RWPE1 (cell line): ENCODE measurements around the gene SMARCA4.

ENCODE experiments used
- CTCF ChIA-PET: fragments of 350-600 bp; sonication (Branson Sonifier 250); formaldehyde crosslinking; extraction: SDS; loops from one replicate; lab custom pipeline; 2021; lab: Yijun Ruan, JAX
- POLR2A ChIA-PET: fragments of 400-600 bp; formaldehyde crosslinking; extraction: SDS; loops from one replicate; lab custom pipeline; 2020; ENCODE audit warnings: antibody characterized with exemption; ENCODE audit not compliant: low non-redundant PET; lab: Yijun Ruan, JAX
- DNase-seq: peaks from one replicate; pipeline ENCODE4 v3.0.0; 2012; ENCODE audit warnings: low spot score
- H3K27ac ChIP-seq: fragments of 450-650 bp; 2 replicates; pipeline ENCODE4 v1.5.1; 2017
- TF ChIP-seq, protein P1 (sequence below): fragments of 450-650 bp; conservative IDR thresholded peaks from 2 replicates; pipeline ENCODE4 v1.5.1; 2017; ENCODE audit warnings: low read depth, mild to moderate bottlenecking

SMARCA4 gene

DNA sequence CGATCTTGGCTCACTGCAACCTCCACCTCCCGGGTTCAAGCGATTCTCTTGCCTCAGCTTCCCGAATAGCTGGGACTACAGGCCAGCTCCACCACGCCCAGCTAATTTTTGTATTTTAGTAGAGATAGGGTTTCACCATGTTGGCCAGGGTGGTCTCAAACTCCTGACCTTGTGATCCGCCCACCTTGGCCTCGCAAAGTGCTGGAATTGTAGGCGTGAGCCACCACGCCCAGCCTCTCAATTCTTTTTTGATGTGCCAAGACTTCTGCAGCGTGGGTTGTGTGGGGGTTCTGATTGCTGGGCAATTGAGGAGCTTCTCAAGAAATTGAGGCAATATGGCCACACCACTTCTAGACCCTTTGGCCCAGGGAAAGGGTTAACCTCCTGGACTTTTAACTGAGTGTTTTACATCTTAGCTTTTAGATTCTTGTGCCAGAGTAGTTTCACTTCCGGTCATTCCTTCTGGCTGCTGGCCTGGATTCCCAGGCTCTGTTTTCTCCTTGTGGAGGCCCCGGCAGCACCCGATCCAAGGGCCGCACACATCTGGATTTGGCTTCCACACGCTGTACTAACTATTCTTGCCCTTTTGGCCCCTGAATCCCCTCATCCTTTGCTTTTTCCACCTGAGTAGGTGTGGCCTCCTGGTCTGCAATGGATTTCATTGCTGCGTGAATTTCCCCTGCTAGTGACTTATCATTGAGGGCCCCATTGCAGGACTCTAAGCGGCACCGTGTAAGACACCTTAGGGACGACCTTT is 14.7 kb downstream of the SMARCA4 start:
- CTCF ChIA-PET, result interaction anchor here (0.7 to 0.8 kb wide), 2 partner anchors 63 to 70 kb away, joined by 3 to 4 read pairs; no protein-coding TSS in a partner anchor
- POLR2A ChIA-PET, result no interaction called here
- H3K27ac ChIP-seq, result peak overlapping the region; percentile 53
- no peak for DNase-seq
- TF ChIP-seq, protein P1, sequence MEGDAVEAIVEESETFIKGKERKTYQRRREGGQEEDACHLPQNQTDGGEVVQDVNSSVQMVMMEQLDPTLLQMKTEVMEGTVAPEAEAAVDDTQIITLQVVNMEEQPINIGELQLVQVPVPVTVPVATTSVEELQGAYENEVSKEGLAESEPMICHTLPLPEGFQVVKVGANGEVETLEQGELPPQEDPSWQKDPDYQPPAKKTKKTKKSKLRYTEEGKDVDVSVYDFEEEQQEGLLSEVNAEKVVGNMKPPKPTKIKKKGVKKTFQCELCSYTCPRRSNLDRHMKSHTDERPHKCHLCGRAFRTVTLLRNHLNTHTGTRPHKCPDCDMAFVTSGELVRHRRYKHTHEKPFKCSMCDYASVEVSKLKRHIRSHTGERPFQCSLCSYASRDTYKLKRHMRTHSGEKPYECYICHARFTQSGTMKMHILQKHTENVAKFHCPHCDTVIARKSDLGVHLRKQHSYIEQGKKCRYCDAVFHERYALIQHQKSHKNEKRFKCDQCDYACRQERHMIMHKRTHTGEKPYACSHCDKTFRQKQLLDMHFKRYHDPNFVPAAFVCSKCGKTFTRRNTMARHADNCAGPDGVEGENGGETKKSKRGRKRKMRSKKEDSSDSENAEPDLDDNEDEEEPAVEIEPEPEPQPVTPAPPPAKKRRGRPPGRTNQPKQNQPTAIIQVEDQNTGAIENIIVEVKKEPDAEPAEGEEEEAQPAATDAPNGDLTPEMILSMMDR, result no peak

DNA sequence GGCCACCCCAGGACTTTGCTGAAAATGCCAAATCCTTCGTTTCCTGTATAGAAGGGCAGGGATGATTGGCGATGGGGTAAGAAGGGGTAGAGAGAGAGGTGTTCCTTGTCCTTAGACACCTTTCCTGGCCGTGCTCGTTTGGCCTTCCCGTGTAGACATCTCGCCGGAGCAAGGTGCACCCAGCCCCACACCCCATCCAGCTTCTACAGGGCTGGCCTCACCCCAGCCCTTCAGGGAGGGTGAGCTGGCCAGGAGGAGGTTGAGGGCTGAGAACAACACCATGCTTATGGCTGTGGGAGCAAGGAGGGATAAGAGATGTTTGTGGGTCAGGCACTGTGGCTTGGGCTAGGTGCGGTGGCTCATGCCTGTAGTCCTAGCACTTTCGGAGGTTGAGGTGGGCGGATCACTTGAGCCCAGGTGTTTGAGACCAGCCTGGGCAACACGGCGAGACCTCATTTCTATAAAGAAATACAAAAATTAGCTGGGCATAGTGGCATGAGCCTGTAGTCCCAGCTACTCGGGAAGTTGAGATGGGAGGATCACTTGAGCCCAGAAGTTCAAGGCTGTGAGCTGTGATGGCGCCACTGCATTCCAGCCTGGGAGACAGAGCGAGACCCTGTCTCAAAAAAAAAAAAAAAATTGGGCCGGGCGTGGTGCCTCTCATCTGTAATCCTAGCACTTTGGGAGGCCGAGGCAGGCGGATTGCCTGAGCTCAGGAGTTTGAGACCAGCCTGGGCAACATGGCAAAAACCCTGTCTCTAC is 15.5 kb downstream of the SMARCA4 start:
- no peak for DNase-seq
- POLR2A ChIA-PET, result interaction anchor here (0.6 kb wide), 1 partner anchor 35 kb away, joined by 4 read pairs; no protein-coding TSS in a partner anchor
- H3K27ac ChIP-seq, result peak overlapping the region; percentile 53
- CTCF ChIA-PET, result interaction anchor here (0.6 to 0.9 kb wide), 3 partner anchors 23 to 69 kb away, joined by 3 to 4 read pairs (median 3); no protein-coding TSS in a partner anchor
- TF ChIP-seq, protein P1, result no peak

DNA sequence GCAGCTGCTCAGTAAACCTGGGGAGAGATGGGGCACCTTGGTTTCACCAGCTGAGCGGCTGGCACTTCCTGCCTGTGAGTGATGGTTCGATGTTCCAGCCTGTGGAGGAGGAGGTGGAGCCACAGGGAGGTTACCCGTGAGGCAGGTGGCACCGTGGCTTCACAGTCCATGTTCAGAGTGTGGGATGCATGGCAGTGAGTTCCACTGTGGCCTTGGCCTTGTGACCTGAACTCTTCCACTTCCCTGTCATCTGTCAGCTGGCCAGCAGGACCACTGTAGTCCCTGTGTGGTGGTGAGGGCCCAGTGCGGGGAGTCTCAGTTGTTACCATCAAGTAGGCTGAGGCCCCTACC is 16.9 kb downstream of the SMARCA4 start:
- H3K27ac ChIP-seq, result peak overlapping the region; percentile 53
- ChIA-PET POLR2A (no interaction called here), CTCF (interaction anchor here (0.5 to 0.6 kb wide), 2 partner anchors 121 to 425 kb away, joined by 5 to 6 read pairs; no protein-coding TSS in a partner anchor)
- TF ChIP-seq, protein P1, result no peak
- DNase-seq, result no peak

DNA sequence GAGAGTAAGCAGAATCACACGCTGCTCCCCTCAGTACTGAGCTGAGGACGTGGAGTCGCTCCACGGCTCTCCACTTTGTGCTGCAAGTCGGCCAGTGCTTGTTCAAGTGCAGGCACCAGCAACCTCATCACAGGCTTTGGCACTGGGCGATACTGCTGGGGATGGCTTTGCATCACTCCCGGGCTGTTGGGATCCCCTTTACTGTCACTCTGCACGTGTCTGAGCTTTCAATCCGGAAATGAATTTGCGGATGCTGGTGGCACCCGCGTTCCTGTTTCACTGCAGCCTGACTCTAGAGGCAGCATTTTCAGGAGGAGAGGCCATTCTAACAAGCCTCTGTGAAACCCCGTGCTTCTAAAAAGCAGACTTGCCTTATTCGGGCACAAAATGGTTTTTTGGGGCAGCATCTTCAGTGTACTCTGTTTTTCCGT is 19.1 kb downstream of the SMARCA4 start:
- DNase-seq, result no peak
- CTCF ChIA-PET, result interaction anchor here (0.6 kb wide), 1 partner anchor 43 kb away, joined by 3 read pairs; no protein-coding TSS in a partner anchor
- TF ChIP-seq, protein P1, result no peak
- peak overlapping the region; percentile 19; the same call in 1 of the 2 replicates for H3K27ac ChIP-seq
- POLR2A ChIA-PET, result no interaction called here

DNA sequence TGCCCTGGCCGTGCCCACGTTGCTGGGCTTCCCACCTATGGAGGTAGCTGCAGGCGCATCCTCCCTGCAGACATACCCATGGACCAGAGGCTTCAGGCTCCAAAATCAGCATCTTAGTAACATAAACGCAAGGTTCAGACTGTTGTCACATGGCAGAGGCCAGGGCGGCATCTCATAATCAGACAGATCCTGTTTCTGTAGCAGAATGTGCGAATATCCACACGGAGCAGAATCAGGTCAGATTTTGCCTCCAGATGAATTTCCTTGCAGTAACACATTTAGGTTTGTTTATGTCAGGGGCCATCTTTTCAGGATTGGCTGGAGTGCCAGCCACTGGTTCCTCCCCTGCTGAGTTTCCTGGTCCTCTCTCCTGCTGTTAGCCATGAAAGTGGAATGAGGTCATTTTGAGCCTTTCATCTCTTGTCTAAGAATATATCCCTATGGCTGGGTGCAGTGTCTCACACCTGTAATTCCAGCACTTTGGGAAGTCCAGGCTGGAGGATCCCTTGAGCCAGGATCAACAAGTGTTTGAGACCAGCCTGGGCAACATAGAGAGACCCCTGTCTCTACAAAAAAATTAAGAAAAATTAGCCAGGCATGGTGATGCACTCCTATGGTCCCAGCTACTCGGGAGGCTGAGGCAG is 20.5 kb downstream of the SMARCA4 start:
- ChIA-PET POLR2A (no interaction called here), CTCF (interaction anchor here (1.0 kb wide), 1 partner anchor 45 kb away, joined by 6 read pairs; no protein-coding TSS in a partner anchor)
- DNase-seq, result no peak
- H3K27ac ChIP-seq, result peak overlapping the region; percentile 19
- TF ChIP-seq, protein P1, result no peak

DNA sequence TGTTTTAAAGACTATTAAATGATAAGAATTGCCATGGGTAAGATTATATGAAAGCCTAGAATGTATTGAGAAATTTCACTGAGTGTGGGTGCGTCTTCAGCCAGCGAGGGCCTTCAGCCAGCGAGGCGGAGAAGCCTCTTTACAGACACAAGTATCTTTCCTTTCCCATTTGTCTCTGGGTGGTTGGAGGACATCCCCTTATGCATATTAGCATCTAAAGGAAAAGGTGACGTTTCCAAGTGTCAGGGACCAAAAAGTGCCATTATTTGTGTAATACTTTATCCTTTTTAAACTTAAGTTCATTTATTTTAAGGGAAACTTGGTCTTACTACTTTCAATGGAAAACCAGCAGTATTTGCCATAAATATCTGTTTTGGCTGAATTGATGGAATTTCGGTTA is 22.2 kb downstream of the SMARCA4 start:
- no peak for DNase-seq
- CTCF ChIA-PET, result no interaction called here
- H3K27ac ChIP-seq, result no peak overlapping the region
- TF ChIP-seq, protein P1, result no peak
- POLR2A ChIA-PET, result no interaction called here
